ENCODE measurements around the gene ASB15.
"Not testable (repeated sequence)": the region's sequence is repeated elsewhere in the genome, so short reads cannot be mapped to it uniquely, and the experiment has no call there.

ASB15 gene

DNA sequence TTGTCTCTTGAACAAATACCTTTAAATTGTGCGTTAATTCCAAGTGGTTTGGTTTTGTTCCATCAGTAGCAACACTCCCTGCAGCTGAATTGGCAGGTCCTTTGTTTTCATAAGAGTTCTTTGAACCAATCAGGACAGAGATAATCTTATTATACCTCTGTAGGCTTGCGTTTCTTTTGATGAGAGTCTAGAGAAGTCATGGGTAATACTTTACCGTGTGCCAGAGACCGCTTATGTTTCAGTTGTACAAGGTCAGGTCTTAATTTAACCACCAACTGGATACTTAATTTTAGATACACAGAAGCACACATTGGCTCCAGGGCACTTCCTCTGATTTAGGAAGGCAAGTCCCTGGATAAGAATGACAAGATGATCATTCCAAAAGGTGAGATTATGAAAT lies at the start of gene ASB15:
ASB15 (plus strand) TSS at position 292 of the 400 bp plus-strand sequence. CDS start 12,682 bp downstream, outside the sequence.
- Histone ChIP-seq H3K9ac (ENCODE audit: low read length) (no peak within 1 kb of the TSS), H3K4me1 (ENCODE audit: control insufficient read depth, insufficient read depth, low read length) (no peaks in the 10 kb centered on the region), H3K9me3 (ENCODE audit: control insufficient read depth, low read length) (no peaks in the 10 kb centered on the region), H3K4me3 (ENCODE audit: low read length) (no peak within 1 kb of the TSS), H3K27me3 (replicated peaks; ENCODE audit: control insufficient read depth, insufficient read depth, low read length) (no peaks in the 10 kb centered on the region), H3K36me3 (ENCODE audit: control insufficient read depth, insufficient read depth, low read length, severe bottlenecking) (no peaks in the 10 kb centered on the region)
- no peak for DNase-seq (ENCODE audit: low read depth)

DNA sequence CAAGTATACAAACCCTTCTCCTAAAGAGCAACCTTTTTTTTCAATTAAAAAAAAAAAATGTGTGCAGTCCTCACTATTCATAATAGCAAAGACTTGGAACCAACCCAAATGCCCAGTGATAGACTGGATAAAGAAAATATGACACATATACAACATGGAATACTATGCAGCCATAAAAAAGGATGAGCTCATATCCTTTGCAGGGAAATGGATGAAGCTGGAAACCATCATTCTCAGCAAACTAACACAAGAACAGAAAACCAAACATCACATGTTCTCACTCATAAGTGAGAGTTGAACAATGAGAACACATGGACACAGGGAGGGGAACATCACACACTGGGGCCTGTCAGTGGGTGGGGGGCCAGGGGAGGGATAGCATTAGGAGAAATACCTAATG lies 49.5 kb upstream of the ASB15 start:
- H3K9ac ChIP-seq (ENCODE audit: low read length); H3K27me3 ChIP-seq (replicated peaks; ENCODE audit: control insufficient read depth, insufficient read depth, low read length); H3K4me3 ChIP-seq (ENCODE audit: low read length); DNase-seq (ENCODE audit: low read depth); H3K9me3 ChIP-seq (ENCODE audit: control insufficient read depth, low read length): not testable (repeated sequence)
- peaks cover 31% of the 10 kb centered on the region for H3K36me3 ChIP-seq (ENCODE audit: control insufficient read depth, insufficient read depth, low read length, severe bottlenecking)
- H3K4me1 ChIP-seq (ENCODE audit: control insufficient read depth, insufficient read depth, low read length), result peaks cover 12% of the 10 kb centered on the region

DNA sequence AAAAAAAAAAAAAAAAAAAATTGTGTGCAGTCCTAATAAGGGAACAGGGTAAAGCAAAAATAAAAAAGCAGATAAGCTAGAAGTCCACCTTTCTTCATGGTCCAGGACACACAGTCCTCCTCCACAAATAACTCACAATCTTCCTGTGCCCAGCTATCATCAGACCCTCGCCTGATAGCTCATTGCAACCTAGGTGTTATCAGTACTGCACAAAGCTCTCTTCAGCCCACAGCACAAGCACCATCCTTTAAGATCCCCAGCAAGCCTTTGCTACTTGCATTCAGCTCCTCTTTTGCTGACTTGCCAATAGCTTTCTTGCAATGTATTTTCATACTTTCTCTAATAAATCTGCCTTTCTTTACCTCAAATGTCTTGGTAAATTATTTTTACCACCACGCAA lies 49.0 kb upstream of the ASB15 start:
- Histone ChIP-seq H3K9me3 (ENCODE audit: control insufficient read depth, low read length) (no peaks in the 10 kb centered on the region), H3K27me3 (replicated peaks; ENCODE audit: control insufficient read depth, insufficient read depth, low read length) (no peaks in the 10 kb centered on the region), H3K4me3 (ENCODE audit: low read length) (no peak overlapping the region), H3K36me3 (ENCODE audit: control insufficient read depth, insufficient read depth, low read length, severe bottlenecking) (peaks cover 26% of the 10 kb centered on the region), H3K4me1 (ENCODE audit: control insufficient read depth, insufficient read depth, low read length) (peaks cover 12% of the 10 kb centered on the region), H3K9ac (ENCODE audit: low read length) (no peak overlapping the region)
- no peak for DNase-seq (ENCODE audit: low read depth)

DNA sequence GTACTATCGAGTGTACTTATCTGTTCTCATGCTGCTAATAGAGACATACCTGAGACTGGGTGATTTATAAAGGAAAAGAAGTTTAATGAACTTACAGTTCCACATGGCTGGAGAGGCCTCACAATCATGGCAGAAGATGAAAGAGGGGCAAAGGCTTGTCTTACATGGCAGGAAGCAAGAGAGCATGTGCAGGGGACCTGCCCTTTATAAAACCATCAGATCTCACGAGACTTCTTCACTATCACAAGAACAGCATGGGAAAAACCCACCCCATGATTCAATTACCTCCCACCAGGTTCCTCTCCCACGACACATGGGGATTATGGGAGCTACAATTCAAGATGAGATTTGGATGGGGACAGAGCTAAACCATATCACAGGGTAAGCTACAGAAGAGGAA lies 48.5 kb upstream of the ASB15 start:
- Histone ChIP-seq H3K27me3 (replicated peaks; ENCODE audit: control insufficient read depth, insufficient read depth, low read length) (no peaks in the 10 kb centered on the region), H3K36me3 (ENCODE audit: control insufficient read depth, insufficient read depth, low read length, severe bottlenecking) (peaks cover 24% of the 10 kb centered on the region), H3K4me3 (ENCODE audit: low read length) (no peak overlapping the region), H3K4me1 (ENCODE audit: control insufficient read depth, insufficient read depth, low read length) (peaks cover 12% of the 10 kb centered on the region), H3K9me3 (ENCODE audit: control insufficient read depth, low read length) (no peaks in the 10 kb centered on the region), H3K9ac (ENCODE audit: low read length) (no peak overlapping the region)
- DNase-seq (ENCODE audit: low read depth), result no peak

DNA sequence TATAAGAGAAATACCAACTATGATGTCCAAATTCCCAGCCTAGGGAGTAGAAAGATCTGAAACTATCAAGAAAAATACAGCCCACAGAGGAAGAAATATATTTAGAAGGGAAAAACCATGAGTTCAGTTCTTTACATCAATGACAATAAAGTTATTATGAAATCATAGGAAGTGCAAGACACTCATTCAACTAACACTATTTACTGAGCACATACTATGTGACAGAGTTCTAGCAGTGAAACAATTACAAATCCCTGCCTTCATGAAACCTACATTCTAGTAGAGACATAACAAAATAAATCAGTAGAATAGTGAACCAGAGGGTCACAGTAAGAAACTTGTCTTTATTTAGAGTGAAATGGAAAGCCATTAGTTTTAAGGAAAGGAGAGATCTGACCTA lies 46.1 kb upstream of the ASB15 start:
- DNase-seq (ENCODE audit: low read depth), result no peak
- Histone ChIP-seq H3K4me3 (ENCODE audit: low read length) (no peak overlapping the region), H3K9me3 (ENCODE audit: control insufficient read depth, low read length) (no peaks in the 10 kb centered on the region), H3K36me3 (ENCODE audit: control insufficient read depth, insufficient read depth, low read length, severe bottlenecking) (peaks cover 5% of the 10 kb centered on the region), H3K9ac (ENCODE audit: low read length) (no peak overlapping the region), H3K27me3 (replicated peaks; ENCODE audit: control insufficient read depth, insufficient read depth, low read length) (no peaks in the 10 kb centered on the region), H3K4me1 (ENCODE audit: control insufficient read depth, insufficient read depth, low read length) (peaks cover 8% of the 10 kb centered on the region)

DNA sequence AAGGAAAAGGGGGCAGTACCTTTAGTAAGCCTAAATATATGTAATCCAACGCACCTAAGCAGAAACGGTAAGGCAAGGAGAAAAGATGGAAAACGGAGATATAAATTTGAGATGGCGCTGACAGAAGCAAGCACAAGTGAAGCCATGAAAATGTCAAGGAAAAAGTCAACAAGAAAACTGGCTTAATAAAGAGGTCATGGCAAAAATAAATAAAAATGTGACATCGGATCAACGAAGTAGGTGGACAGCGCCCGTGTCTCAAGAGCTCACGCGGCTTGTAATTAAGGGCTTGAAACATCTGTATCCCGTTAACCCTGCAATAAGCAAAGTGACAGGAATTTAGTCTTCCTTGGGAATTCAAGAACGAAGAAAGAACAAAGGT lies 44.6 kb upstream of the ASB15 start:
- peak; percentile 66 for DNase-seq (ENCODE audit: low read depth)
- H3K36me3 ChIP-seq (ENCODE audit: control insufficient read depth, insufficient read depth, low read length, severe bottlenecking), result peaks cover 5% of the 10 kb centered on the region
- no peaks in the 10 kb centered on the region for H3K27me3 ChIP-seq (replicated peaks; ENCODE audit: control insufficient read depth, insufficient read depth, low read length)
- H3K9me3 ChIP-seq (ENCODE audit: control insufficient read depth, low read length), result no peaks in the 10 kb centered on the region
- peaks cover 8% of the 10 kb centered on the region for H3K4me1 ChIP-seq (ENCODE audit: control insufficient read depth, insufficient read depth, low read length)
- peak overlapping the region; percentile 94 for H3K4me3 ChIP-seq (ENCODE audit: low read length)
- peak overlapping the region; percentile 92 for H3K9ac ChIP-seq (ENCODE audit: low read length)

DNA sequence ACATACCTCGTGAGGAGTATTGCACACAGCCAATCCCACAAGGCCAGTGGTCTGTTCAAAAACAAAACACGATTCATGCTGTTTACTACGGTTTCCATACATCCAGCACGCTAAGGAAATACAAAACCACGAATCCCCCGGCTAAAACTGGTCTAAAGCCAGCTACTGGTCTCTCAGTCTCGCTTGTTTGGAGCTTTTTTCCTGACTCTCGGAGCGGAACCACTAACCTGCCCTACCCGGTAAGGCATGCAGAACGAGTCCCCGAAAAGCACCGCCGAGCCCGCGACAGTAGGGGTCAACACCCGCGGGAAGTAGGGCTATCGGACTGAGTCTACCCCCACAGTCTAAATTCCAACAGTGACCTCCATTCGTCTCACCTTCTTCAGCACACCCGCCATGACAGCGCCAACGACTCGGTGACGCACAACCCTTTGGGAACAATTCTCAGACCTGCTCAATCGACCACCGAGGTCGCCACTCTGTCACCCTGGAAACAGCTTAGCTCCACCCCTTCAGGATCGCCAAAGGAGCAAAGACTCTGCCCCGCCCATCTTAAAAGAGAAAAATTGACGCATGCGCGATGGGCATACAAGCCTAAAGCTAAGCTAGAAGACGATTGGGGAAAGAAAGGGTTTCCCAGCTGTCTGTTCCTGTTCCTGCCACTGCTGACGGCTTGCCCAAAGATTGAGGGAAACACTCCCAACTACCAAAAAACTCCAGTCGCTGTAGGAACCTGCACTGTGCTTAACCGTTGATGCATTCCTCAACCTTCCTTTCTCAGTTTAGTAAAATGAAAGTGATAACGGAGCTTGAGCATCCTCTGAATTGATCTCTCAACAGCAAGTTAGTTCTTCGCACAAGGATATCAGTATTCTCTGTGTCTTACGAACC lies 44.0 kb upstream of the ASB15 start, which contains the start of gene NDUFA5:
NDUFA5 (minus strand) TSS at position 421 of the 891 bp plus-strand sequence; CDS start at position 398, 23 bp downstream.
- H3K27me3 ChIP-seq (replicated peaks; ENCODE audit: control insufficient read depth, insufficient read depth, low read length), result no peaks in the 10 kb centered on the region
- DNase-seq (ENCODE audit: low read depth), result peak; percentile 100
- H3K36me3 ChIP-seq (ENCODE audit: control insufficient read depth, insufficient read depth, low read length, severe bottlenecking), result peaks cover 3% of the 10 kb centered on the region
- H3K9ac ChIP-seq (ENCODE audit: low read length), result peak within 1 kb of the TSS; percentile 92
- no peaks in the 10 kb centered on the region for H3K9me3 ChIP-seq (ENCODE audit: control insufficient read depth, low read length)
- peak within 1 kb of the TSS; percentile 94 for H3K4me3 ChIP-seq (ENCODE audit: low read length)
- peaks cover 8% of the 10 kb centered on the region for H3K4me1 ChIP-seq (ENCODE audit: control insufficient read depth, insufficient read depth, low read length)

DNA sequence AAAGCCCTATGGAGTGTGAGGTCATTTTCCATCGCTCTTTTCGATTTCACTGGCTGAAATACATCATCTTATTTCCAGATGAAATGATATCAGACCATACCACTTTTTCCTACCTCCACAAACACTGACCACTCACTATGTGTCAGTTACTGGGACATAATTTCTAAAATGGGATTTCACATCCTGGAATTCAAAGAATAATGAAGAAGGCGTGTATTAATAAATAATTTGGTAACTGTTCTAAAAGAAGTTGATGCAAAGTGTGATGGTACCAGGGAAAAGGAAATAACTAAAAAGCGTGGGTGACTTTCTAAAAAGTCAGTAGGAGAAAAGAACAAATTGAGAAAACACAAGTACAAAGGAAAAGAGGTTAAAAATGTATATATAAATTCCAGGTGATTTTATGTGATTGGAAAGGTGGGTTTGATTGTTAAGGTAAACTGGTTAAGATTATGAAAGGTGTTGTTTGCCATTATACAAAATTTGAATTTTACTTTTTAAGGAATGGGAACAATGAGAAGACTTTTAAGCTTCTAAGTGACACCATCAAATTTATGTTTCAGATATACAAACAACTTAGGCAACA lies 43.2 kb upstream of the ASB15 start:
- no peaks in the 10 kb centered on the region for H3K27me3 ChIP-seq (replicated peaks; ENCODE audit: control insufficient read depth, insufficient read depth, low read length)
- H3K4me3 ChIP-seq (ENCODE audit: low read length), result peak overlapping the region; percentile 94
- no peak for DNase-seq (ENCODE audit: low read depth)

DNA sequence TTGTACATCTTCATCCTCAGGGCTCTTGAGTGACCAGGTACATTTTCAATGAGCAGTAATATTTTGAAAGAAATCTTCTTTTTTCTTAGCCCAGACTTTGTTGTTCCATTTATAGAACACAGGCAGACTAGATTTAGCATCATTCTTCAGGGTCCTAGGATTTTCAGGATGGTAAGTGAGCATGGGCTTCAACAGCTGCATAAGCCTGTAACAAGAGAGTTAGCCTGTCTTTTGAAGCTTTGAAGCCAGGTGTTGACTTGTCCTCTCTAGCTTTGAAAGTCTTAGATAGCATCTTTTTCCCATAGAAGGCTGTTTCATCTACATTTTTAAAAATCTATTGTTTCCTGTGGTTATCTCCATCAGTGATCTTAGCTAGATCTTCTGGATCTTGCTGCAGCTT lies 39.5 kb upstream of the ASB15 start:
- Histone ChIP-seq H3K27me3 (replicated peaks; ENCODE audit: control insufficient read depth, insufficient read depth, low read length) (no peaks in the 10 kb centered on the region), H3K4me1 (ENCODE audit: control insufficient read depth, insufficient read depth, low read length) (no peaks in the 10 kb centered on the region), H3K9ac (ENCODE audit: low read length) (no peak overlapping the region), H3K36me3 (ENCODE audit: control insufficient read depth, insufficient read depth, low read length, severe bottlenecking) (no peaks in the 10 kb centered on the region), H3K4me3 (ENCODE audit: low read length) (no peak overlapping the region), H3K9me3 (ENCODE audit: control insufficient read depth, low read length) (no peaks in the 10 kb centered on the region)
- no peak for DNase-seq (ENCODE audit: low read depth)

More for the DNA sequence above, 43.2 kb upstream of the ASB15 start:
- peaks cover 8% of the 10 kb centered on the region for H3K4me1 ChIP-seq (ENCODE audit: control insufficient read depth, insufficient read depth, low read length)
- no peaks in the 10 kb centered on the region for H3K9me3 ChIP-seq (ENCODE audit: control insufficient read depth, low read length)
- H3K9ac ChIP-seq (ENCODE audit: low read length), result peak overlapping the region; percentile 92
- H3K36me3 ChIP-seq (ENCODE audit: control insufficient read depth, insufficient read depth, low read length, severe bottlenecking), result no peaks in the 10 kb centered on the region

DNA sequence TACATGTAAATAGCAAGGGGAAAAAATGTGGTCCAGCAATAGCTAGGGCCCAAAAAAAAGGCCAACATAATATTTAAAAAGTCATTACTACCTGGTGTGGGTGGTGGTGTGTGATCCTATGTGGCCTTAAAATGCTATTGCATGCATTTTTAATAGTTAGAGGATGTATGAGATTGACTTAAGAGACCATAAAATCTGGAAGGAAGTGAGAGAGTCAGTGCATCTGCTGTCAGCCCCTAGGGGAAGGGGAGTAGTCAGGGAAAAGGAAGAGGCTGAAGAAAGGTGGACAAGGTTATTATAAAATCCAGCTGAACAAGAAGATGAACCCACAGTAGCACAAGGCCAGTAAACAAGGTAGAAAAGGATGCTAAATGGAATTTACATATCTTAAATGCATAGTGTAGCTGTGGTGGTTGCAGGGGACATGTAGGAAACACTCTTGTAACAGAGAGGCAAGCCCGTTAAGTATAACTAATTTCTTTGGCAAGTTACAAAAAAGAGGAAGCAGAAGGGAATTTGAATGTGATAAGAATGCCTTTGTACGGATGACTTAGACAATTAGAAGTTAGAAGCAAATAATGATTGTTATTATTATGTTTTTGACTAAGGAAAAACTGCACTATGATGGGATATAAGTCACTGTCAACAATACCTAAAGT lies 32.1 kb upstream of the ASB15 start:
- no peak for DNase-seq (ENCODE audit: low read depth)
- Histone ChIP-seq H3K27me3 (replicated peaks; ENCODE audit: control insufficient read depth, insufficient read depth, low read length) (no peaks in the 10 kb centered on the region), H3K4me1 (ENCODE audit: control insufficient read depth, insufficient read depth, low read length) (no peaks in the 10 kb centered on the region), H3K36me3 (ENCODE audit: control insufficient read depth, insufficient read depth, low read length, severe bottlenecking) (no peaks in the 10 kb centered on the region), H3K9me3 (ENCODE audit: control insufficient read depth, low read length) (no peaks in the 10 kb centered on the region), H3K4me3 (ENCODE audit: low read length) (no peak overlapping the region), H3K9ac (ENCODE audit: low read length) (no peak overlapping the region)

Data from adipocyte (in vitro differentiated cells).